ENCODE data around the gene SMARCE1.
A peak's percentile ranks its signal among the peaks of the same experiment; 100 is the strongest.

The SMARCE1 gene

DNA sequence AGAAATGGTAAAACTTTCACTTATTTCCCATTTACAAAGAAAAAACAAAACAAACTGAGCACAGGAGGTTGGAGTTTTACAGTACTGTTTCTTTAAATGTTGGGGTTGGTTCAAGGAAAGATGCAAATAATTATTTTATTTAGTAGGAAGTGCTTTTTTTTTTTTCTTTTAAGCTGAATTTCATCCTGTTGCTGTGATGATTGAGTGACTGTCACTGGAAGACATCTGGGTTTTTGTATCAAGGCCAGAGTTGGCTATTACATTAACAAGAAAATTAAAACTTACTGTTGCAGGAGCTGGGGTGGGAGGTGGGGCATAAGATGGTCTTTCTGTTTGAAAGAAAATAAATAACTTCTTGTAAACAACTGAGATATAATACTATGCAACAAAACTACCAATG is 2.3 kb downstream of the SMARCE1 start:
- no peak for DNase-seq

DNA sequence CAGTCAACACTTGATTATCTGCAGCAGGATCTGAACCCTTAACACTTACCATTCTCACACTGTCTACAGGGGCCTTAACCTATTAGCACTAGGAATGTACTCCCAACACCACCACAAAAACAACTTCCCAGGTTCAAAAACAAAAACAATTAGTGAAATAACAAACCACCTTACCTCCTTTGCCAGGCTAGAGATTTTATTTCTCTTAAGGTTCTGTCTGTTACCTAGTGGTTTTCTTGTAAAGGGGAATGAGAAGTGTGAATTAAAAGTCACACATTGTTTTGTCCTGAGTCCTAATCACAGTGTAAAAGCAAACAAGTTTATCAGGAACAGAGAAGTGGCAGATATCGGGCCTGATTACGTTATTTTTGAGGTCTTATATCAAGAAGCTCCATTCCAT is 9.7 kb downstream of the SMARCE1 start:
- DNase-seq = no peak

DNA sequence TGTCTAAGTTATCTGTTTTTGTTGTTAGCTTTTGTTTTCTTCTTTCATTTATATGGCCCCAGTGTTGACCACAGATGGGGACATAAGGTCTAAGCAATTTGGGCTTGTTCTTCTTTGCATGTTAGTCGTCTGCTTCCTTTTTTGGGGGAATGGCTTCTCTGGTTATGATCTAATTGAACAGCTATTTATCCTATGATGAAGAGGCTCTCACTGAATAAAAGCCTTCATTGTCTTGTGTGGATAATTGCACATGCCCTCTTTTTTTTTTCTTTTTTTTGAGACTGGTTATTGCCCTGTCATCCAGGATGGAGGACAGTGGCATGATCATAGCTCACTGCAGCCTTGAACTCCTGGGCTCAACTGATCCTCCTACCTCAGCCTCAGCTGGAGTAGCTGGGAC is 13.7 kb downstream of the SMARCE1 start:
- no peak for DNase-seq

DNA sequence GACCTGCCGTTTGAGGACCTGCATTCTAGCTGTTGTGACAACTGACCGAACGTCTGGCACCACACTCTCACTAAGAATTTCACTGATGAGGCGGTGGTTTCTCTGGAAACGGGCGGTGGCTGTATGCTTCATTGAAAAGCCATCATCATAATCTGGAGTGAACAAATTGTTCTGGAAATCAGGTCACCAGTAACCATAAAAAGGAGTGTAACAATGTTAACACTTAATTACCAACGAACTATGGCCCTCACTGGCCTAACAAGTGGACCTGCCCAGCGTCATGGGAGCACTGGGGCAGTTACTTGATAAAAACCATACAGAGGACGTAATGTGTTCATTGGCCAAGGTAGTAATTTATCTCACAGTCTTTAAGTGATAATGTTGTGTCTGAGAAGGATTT is 15.4 kb downstream of the SMARCE1 start:
- no peak for DNase-seq

DNA sequence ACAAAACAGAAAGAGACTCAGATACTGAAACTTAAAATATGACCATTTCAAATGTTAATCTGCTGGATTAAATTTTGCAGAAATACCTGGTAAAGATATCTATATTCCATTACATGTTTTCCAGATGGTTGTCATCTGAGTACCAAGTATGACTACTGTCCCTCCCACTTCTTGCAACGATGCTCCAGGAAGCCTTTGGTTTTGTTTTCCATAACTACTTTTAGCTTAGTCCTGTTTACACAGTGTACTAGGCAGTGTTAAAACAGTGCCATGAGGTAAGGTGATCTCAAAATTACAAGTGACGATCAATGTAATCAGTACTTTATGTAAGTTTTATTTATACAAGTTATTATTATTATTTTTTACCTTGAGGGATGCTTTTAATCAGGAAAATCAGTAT is 17.8 kb downstream of the SMARCE1 start:
- no peak for DNase-seq

DNA sequence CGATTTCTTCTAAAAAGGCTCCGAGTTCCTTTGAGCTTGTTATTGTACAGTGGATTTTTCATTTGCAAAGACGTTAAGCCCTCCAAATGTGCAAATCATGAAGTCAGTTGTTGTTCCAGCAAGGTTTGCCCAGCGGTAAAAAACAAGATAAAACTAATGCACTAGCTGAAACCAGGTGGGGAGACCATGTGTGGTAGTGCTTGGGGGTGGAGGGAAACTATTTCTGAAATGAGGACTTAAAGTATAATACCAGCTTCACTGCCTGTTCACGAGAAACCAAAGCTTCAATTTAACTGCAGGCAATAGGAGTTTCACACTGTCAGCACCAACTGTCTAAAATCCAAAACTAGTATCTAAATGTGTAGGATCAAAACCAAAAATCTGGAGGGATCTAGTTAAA is 22.3 kb downstream of the SMARCE1 start:
- DNase-seq = no peak

DNA sequence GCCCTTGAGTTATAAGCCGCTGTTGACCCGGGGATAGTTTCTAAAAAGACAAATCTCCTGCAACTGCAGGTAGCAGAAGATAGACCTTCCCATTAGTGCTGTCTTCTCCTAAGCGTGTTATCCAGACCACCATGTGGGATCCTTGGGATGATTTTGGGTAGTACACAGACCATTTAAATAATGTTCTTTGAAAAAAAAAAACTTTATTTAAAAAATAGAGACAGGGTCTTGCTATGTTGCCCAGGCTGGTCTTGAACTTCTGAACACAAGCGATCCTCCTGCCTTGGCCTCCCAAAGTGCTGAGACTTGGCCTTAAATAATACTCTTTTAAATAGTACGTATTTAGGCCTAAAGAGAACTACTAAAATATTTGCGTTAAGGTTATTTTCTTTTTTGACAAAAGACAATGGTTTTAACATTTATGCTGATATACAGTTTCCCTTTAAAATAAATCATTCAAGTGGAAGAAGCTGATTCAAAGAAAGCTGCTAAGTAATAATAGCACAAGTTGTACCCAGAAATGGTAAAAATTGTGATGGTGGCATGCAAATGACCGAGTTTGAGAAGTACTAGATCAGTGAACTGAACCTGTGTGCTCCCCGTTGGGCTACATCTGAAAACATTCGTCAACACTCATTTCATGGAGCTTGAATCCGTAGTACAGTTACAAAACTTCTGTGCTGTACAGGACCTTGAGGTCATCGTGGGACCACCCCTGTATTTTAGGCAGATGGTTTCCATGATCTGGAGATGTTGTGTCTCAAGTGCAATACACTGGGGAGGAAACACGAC is 24.0 kb downstream of the SMARCE1 start:
- DNase-seq = no peak

DNA sequence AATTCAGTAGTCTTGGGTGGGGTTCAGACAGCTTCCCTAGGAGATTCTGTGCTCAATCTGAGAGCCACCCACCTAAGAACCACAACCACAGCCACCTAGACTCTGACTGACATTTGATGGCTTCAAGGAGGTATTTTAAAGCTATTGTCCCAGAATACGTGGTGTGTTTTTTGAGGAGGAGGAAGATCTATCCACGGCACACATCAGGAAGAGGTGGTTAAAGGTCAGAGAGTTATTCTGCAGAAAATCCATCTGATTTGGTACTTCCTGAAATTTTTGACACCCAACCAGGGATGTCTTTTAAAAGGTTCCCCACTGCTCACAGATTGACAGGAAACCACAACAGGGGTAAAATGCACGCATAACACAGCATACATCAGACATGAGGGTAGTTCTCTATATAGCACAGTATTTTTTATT is 25.1 kb downstream of the SMARCE1 start:
- DNase-seq = peak; percentile 51 to 55

DNA sequence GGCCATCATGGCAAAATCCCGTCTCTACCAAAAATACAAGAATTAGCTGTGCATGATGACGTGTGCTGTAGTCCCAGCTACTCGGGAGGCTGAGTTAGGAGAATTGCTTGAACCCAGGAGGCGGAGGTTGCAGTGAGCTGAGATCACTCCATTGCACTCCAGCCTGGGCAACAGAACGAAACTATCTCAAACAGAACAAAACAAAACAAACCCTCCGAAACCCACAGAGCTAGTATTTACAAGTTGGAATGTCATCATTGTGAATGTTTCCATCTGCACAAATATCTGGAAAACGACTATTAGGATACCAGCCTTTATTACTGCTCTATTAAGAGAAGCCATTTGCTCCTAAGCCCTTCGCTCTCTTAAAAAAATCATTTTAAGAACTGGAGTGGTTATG is 26.0 kb downstream of the SMARCE1 start:
- DNase-seq = no peak

DNA sequence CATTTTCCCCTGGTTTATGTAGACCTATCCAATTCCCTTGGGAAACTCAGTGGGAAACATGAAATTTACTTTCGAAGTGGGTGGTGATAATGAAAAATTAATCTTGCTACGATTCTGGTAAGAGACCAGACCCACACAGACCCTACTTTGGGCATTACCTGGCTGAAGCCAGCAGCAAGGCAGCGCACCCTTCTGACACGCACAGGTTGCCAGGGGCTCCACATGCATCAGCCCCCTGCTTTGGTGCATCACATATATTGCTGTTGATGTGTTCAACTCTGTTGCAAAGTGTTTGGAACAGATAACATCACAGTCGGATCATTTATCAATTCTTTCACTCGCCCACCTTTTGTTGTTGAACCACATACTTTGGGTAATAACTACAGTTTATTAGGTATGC is 26.6 kb downstream of the SMARCE1 start:
- DNase-seq = no peak

DNA sequence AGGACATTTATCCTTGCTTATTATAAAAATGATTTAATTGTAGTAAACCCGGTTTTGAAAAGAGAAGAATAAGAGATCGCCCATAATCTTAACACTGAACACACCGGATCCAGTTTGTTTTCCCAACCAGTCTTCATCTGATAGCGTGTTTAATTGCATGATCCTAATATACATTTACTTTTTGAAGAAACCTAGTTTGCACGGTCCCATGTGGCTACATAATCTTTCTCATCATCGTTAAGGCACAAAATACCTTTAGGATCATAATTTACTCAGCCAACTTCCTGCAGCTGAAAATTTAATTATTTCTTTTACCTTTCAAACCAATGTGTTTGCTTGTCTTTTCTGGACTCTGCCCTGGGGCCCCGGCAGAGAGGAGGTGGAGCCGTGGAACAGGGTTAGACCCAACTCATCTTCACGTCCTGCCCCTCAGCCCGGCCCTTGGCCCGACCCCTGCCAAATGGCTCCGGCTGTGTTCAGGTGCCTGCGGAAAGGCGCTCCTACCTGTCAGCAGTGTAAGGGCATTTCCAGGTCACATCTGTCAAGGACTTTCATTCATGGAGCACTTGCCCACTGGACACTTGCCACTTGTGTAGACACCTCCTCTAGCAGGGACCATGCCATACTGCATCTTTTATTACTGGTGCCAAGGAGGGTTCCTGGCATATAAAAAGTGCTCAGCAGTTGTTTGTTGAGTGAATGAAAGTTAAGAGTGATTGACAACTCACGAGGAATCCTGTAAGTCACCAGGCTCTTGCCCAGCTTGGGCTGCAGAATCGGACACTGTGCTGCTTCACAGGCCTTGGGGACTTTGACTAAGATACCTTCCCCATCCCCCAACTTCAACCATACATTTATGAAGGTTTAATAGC is 28.6 kb downstream of the SMARCE1 start:
- no peak for DNase-seq

DNA sequence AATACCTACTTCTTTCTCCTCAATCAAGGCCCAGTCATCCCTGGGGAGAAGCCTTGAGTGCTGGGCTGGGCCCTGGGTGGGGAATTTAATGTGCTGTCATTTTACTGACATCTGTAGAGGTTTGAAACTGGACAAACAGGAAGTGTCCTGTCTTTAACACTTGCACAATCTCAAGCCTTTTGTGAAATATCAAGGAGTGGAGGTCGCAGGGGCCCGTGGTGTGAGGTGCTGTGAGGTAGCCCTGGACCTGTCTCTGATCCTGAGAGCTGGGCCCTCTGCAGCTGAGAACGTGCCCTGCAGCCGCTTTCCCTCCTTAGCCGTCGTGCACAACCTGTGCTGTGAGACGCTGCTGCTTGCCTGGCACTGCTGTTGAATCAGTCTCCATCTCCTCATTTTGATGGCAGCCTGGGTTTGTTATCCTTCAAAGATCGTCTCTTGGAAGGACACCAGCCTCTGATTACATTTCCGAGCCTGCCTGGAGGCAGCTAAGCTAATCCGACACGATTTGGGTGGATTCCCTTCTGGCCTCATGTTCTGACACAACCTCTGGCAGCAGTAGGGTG is 29.9 kb downstream of the SMARCE1 start:
- no peak for DNase-seq

DNA sequence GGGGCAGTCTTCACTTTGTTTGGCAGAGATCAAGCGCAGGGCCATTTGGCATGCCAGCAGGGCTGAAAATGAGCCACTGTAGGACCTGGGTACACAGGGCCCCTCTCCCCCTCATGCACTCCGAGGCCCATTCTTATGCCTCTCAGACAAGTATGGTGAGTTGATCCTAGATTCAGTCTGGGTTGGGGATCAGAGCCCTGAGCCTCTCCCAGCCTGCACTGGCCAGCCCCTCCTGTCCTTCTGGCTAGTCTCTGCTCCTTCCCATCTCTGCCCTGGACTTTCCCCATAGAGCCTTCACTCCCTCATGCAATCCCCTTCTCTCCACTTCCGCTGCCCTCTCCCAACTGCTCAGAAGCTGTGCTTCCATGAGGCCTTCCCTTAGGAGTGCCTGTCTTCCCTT is 31.0 kb downstream of the SMARCE1 start:
- DNase-seq = no peak

DNA sequence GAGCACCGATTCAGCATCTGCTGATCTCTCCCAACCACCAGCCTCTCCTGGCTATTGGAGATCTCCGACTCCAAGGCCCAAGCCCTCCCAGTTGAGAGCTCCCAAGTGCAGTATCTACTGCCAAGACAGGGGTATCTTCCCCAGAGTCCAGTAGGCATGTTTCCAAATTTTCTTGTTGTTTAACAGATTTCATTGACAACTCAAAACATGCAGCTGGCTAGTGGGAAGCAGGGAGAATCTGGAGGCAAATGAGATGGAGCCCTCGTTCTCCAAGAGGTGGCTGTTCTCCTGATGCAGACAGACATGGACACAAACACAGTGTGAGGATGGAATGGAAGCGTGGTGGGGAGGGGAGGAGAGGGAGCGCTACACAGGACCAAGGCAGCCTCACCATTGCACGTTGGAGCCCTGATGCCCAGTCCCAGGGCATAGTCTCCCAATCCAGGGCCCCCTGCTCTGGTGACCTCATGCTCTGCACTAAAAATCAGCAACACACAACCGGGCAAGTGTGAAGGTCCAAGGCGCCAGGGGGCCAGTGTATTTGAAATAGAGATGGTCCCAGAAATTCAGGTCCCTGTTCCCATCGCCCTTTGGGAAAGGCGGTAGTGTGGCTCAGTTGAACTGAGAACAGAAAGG is 31.7 kb downstream of the SMARCE1 start:
- no peak for DNase-seq

DNA sequence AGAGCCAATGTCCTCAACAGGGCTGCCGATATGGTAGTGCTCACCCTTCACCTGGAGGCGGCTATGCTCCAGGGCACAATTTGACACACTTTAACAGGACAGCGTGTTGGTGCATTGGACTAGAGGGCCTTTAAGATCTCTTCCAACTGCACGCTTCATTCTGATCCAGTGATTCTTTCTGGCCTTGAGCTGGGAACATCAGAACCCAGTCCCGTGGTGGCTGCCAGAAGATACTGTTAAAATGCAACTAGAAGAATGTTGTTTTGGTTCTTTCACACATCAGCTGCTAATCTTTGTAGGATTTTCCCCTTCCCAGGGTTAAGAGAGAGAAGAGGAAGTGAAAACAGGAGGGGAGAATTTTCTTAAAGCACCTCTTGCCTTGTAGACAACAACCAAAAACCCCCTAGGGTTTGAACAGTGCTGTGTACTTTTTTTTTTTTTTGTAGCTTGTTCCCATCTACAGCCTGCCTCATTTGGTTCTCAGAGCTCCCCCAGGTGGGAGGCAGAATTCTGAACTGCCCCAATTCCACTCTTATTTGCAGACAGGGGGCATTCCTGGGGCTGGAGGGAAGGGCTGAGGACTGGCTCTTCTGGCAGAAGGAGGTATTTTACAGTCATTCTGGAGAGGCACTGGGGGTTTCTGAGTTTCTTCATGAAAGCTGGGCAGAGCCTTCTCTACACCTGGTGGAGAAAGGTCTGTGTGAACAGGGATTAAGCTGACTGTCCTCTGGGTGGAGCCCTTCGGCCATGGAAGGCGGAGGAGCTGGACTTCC is 32.4 kb downstream of the SMARCE1 start:
- DNase-seq = no peak

DNA sequence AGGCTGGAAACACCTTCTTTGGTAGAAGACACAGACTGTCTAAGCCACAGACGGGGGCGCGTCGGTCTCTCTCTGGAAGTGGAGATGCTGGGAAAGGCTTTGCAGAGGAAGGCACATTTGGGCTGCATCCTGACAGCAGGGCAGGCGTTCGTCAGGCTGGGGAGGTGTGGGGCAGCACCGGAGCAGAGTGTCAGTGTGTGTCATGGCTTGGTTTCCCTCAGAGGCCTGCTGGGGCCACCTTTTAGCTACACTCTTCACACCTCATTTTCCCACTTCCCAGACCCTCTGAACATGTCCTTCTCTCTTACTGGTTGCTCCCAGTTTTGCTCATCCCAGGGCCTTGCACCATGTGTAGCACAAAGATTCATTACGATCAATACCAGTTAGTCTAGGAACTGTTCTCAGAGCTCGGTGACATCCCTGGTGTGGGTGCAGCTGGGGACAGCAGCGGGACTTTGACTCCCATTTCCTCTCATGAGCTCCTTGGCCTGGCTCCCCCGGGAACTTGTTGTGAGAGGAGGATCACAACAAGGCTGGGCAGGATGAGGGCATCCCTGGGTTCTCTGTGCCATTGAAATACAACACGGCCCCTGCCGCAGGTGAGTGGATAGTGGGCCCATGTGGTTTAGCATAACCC is 33.1 kb downstream of the SMARCE1 start:
- no peak for DNase-seq

DNA sequence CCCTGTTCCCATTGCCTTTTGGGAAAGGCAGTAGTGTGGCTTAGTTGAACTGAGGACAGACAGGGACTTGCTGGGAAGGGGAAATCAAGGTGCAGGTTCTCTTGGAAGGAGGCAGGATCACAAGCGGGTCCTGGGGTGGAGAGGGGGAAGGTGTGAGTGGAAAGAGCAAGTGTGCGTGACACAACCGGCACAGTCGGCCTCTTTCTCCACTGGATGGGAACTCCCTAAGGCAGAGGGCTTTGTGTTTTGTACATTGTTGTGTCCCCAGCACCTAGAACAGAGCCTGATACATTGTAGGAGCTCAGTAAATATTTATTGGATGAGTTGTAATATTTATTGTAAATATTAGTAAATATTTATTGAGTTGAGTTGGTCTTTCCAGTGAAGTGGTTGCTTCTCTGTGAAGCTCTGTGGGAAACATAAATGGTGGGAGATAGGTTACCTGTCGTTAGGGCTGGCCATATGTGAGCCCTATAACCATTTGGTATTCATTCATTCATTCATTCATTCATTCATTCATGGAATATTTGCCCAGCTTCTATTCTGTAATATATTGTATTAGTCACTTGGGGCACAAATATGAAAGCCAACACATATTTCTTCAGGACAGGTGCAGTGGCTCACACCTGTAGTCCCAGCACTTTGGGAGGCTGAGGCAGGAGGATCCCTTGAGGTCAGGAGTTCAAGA is 34.0 kb downstream of the SMARCE1 start:
- no peak for DNase-seq

DNA sequence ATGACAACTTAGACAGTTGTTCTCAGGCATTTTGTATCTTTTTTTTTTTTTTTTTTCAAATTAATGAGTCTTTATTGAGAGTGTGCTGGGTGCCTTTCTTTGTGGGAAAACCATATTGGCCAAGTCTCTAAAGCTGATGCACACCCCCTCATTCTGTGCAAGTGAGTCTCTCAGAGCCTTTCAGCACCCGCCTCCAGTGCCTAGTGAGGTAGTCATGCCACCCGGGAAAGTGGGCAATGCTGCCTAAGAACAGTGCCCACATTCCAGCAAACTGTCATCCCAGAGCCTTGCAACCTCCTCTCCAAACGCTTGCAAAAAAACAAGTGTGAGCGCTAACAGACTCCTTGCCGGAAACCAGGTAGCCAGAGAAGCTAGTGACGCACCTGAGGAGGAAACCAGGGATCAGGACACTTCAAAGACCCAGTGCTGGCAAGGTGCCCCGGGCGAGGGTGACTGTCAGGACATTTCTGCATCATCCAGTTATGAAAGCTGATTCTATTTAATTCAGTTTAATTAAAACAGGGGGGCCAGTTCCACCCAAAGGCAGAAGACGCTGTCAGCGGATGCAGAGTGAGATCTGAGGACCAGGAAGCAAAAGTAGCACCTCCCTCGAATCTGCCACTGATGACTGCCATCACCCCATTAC is 34.9 kb downstream of the SMARCE1 start:
- DNase-seq = no peak

DNA sequence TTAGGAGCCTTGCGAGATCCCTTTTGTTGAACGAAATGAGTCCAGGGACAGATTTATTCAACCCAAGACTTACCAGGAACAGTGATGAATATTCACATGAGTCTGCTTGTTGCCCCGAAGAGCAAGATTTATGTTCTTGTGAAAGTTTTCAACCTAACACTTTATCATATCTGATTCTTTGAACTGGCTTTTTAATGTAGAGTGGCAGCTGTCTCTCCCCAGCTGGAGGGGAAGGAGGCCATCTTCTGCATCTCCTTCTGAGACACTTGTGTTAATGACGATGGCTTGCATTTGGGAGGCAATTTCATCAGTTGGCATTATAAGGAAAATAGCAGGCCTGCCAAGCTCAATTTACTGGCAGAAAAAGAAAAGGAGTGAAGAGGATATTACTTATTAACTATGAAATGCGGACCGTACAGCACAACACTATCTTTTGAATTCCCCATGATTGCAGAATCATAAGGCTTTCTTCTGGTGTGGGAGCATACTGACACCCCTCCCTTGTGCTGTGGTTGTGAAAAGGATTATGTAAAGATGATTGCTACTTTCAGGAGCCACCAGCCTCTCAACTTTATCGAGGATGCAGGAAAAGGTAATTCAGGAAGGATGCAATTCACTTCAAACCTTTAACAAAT is 35.7 kb downstream of the SMARCE1 start:
- no peak for DNase-seq

DNA sequence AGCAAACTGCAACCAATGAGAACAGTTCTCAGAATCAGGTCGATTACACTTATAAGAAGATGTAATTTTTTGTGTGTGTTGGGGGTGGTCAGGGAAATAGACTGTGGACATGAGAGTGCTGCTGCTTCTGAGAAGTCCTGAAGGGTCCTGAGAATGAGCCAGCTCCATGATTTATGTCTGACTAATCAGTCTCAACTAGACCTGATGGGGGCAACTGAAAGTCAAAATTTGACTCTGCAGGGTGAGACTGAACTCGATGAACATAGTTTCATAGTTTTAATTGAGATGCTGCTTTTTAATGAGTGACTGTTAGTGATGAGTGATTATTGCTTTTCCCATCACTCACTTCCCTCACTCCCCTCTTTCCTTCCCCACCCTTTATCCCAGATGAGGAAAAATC is 37.3 kb downstream of the SMARCE1 start:
- DNase-seq = no peak
